Right kidney (tissue), 1 donor: ENCODE results near the gene FAM193B.
A peak's percentile ranks its signal among the peaks of the same experiment; 100 is the strongest.
"Not testable (repeated sequence)": the region's sequence is repeated elsewhere in the genome, so short reads cannot be mapped to it uniquely, and the experiment has no call there.

ENCODE experiments used
- DNase-seq: peaks from one replicate; pipeline ENCODE4 v3.0.0-alpha.2; 2016

Gene FAM193B

DNA sequence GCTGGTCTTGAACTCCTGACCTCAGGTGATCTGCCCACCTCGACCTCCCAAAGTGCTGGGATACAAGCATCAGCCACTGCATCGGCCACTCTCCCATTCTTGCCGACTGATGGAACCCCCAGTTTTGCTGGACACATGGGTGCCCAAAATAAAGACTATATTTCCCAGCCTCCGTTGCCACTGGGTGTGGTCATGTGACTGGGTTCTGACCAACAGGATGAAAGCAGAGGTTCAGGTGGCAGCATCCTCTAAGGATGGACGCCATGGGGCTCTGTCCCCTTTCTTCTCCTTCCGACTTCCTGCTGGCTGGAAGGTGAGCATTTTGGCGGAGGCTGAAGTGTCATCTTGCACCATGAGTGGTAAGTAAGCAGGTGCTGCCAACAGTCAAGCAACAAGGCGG is 67.2 kb downstream of the FAM193B start:
- no peak for DNase-seq

GRCh38 chr5:177486256-177486655 is 68.1 kb downstream of the FAM193B start:
- DNase-seq = no peak

- DNase-seq = not testable (repeated sequence)
Measured at GRCh38 chr5:177485753-177486152, 68.6 kb downstream of the FAM193B start.

DNA sequence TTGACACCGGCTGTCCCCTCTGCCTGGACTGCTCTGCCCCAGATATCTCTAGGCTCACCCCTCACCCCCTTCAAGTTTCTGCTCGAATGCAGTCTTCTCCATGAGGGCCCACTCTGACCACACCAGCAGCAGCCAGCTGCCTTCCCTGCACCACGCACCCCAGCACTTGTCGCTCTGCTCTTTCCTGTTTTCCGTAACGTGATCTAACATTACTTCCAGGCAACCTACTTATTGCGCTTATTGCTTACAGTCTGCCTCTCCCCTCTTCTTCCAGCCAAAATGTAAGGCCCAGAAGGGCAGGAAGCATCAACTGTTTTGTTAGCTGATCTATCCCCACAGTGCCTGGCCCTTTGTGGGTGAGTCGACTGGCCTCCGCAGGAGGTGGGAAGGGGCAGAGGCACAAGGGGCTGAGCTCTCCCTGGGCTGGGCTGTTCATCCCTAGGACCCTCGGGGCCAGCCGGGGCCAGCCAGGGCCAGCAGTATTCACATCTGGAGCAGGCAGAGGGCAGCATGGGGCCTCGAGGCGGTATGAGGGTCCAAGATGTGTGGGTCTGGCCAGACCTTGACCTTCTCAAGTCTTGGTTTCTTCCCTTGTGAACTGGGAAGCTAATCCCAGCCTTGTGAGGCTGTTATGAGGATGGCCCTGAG is 69.3 kb downstream of the FAM193B start:
- no peak for DNase-seq

GRCh38 chr5:177483994-177484901 is 70.1 kb downstream of the FAM193B start:
- no peak for DNase-seq

- no peak for DNase-seq
Measured at GRCh38 chr5:177483042-177483441, 71.3 kb downstream of the FAM193B start.

DNA sequence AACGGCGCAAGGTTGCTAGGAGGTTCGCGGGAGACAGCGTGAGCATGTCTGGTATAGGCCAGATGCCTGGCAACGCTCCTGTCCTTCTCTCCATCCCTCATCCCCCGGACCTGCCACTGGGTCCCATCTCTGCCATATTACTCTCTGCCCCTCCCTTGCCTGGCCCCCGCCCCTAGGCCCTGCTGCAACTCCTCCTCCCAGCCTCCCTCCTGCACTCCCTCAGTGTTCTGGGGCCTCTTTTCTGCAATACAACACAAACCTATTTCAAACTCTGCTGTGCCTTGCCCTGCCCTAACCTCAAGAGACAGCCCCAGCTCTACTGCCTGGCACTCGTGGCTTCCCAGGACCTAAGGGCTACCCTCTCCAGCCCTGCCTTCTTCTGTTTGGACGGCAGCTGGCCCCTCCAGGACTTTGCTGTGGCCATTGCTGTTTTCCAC is 72.0 kb downstream of the FAM193B start:
- DNase-seq = no peak

GRCh38 chr5:177479774-177480173 is 74.6 kb downstream of the FAM193B start:
- peak; percentile 46 for DNase-seq

GRCh38 chr5:177478711-177479646 is 75.4 kb downstream of the FAM193B start:
- DNase-seq = no peak

DNA sequence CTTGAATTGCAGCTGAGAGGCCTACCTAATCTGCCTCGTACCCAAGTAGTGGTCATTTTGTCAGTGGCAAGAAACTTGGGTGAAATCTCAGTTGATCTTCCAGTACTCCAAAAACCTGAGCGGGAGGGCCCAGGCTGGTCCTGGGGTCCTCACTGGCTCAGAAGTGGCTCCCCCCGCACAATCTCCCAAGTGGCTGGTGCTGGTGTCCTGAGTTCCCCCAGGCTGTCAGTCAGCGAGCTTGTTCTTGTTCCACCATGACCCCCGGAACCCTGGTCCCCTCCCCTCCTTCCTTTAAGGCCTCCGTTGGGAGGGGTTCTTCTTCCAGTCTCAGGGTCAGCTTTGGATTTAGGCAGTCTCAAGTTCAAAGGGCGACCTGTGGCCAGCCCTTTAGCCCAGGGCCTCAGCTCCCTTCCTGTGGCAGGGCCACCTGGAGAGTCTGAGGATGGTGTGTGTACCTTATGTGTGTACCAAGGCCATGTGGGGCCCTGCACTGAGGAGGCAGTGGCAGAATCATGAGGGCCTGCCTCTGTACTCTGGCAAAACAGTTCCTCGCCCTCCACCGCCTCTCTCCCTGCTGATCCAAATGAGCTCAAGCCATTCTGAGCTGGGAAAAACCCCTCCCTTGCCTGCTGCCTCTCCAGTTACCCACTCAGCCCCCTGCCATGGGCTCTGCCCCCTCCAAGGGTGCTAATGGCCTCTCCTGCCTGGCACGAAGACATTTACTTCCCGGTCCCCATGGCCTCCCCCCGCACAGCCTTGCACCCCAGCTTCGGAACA is 76.5 kb downstream of the FAM193B start:
- DNase-seq = no peak

DNA sequence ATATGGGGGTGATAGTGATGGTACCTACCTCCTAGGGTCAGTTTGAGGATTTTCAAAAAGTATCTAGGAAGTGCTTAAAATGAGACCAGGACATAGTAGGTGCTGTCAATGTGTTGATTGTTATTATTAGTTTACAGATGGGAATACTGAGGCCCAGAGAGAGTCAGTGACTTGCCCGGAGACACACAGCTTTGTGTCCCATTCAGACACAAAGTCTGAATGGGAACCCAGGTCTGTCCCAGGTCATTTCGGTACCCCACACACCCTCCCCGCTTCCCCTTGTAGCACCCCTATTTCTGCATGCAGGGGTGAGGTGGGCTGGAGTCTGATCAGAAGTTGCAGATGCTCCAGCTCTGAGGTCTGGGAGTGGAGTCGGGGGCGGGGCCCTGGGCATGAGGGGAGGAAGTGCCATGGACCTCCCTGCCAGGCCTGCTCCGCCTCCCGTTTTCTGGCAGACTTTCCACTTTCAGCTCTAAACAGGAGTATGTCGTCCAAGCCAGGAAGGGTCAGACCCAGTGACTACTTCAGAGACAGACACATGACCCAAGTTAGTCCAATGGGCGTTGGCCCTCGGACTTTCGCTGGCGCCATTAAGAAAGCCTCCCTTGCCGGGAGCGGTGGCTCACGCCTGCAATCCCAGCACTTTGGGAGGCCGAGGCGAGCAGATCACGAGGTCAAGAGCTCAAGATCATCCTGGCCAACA is 77.7 kb downstream of the FAM193B start:
- no peak for DNase-seq

DNA sequence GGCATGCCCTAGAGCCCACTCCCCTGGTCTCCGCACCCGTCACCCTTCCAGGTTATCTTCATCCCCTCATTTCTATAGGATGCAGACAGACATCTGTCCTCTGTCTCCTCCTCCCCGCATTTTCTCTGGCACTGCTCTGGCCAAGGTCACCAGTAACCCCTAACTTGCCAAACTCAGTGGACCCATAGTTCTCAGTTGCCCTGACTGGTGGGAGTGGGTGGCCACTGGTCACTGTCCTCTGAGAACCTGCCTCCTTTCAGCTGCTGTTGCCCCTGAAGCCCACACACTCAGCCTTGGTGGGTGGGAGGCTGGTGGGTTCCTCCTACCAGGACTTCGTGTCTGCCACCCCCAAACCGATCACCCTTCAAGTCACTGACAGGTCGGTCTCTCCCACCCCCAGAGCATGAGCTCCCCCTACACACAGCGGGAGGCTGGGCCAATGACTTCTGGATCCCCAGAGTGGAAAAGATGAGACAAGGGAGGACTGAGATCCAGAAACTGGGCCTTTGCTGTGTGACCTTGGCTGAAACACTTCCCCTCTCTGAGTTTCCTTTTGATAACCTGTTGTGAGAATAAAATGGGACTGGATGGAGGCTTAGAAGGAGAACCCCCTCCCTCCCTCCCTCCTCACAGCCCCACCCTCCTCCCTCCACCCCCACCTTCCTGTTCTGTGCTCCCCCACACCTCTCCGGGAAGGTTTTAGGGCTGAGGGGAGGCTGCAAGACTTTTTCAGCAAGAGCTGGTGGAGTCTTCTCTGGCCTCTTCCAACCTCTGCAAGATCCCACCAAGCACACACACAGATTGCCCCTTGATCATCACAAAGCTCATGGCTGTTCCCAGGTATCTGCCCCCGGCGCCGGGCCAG is 78.6 kb downstream of the FAM193B start:
- no peak for DNase-seq

GRCh38 chr5:177474846-177475562 is 79.4 kb downstream of the FAM193B start:
- no peak for DNase-seq

DNA sequence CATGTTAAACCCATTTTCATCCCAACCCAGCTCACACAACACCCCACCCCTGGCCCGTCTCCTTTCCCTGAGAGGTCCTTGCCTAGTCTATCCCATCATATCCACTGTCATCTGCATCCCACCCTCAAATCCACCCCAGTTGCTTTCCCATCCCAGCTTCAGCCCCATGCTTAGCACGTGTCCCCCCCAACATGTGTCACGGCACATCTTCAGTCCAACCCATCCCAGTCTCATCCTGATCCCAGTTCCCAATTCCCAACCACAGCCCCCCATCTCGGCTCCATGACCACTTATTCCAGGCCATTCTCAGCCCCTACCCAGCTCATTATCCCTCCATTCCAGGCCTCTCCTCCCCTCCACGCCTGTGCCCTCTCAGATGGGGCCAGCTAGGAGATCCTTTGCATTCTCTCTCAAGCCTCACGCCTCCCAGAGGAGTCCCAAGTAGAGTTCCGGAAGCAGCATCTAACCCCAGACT is 80.3 kb downstream of the FAM193B start:
- no peak for DNase-seq

- peak; percentile 77 for DNase-seq
Measured at GRCh38 chr5:177473443-177474001, 80.8 kb downstream of the FAM193B start, which contains the start of gene DBN1. TSS of gene DBN1 (minus strand) at chr5:177473634. CDS start at chr5:177473521, 113 bp downstream.

- DNase-seq = peak; percentile 73
Measured at GRCh38 chr5:177472460-177473442, 81.6 kb downstream of the FAM193B start.

DNA sequence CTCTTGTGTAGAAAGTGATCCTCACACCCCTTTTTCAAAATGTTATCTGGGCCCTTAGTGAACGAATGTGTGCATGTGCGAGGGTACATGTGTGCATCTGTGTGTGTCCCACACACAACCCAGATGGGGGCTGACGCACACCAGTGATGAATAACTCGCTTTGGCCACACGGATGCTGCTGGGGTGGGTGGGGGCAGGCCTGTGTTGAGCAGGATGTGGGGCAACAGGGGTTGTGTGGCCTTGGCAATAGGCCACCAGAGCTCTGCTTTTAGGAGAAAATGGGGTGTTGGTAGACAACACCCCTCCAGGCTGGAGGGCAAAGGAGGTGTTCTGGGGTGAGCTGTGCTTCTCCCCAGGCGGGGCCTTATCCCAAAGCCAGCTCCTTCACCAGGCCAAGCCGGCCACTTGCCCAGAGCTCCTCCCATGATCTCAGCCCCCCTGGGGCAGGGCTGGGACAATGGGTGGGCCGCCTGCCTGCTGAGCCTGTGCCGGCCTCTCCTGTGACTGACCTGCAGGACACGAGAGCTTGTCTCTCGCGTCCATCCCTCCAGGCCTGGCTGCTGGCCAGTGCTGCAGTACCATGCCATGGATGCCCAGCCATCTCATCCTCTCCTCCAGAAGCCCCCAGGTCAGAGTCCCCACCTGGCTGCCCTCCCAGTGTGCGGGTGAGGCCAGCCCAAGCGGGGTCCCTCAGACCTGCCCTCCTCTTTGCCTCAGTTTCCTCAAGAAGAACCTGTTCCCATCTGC is 82.6 kb downstream of the FAM193B start:
- DNase-seq = no peak
